Lower leg skin (tissue), 3 donors: Measurements from ENCODE around the gene ZNF274.

Experiments used
- CTCF ChIP-seq, 3 donors: fragments of 450-650 bp; IDR thresholded peaks; one replicate each; pipeline ENCODE4 v1.5.1; 2016; ENCODE audit warnings: antibody characterized with exemption in 3 of 3, mild to moderate bottlenecking in 3 of 3, moderate library complexity in 2 of 3
- POLR2A ChIP-seq, 2 donors: fragments of 450-650 bp; IDR thresholded peaks; one replicate each; pipeline ENCODE4 v1.6.1; 2016 to 2017; ENCODE audit warnings: antibody characterized with exemption in 2 of 2, mild to moderate bottlenecking in 1 of 2, moderate library complexity in 1 of 2

GRCh38 chr19:58153386-58153785 is 29.5 kb upstream of the ZNF274 start:
- TF ChIP-seq POLR2A (IDR thresholded peaks at IDR 0.05) (no peak), CTCF (IDR thresholded peaks at IDR 0.05) (no peak)
